Neural progenitor cell (in vitro differentiated cells): ENCODE results near the gene RNF34.

Experiments
- EZH2 ChIP-seq: fragments of 200-600 bp; sonication (generic); IDR thresholded peaks from 2 replicates; pipeline ENCODE4 v1.6.1; 2017; ENCODE audit warnings: antibody characterized with exemption, mild to moderate bottlenecking, moderate library complexity
- EZH2phosphoT487 ChIP-seq: fragments of 200-600 bp; sonication (generic); IDR thresholded peaks from 2 replicates; pipeline ENCODE4 v1.6.1; 2017; ENCODE audit warnings: antibody characterized with exemption
- TF ChIP-seq, protein P1 (sequence below): fragments of 200-600 bp; sonication (generic); IDR thresholded peaks from 2 replicates; pipeline ENCODE4 v1.5.1; 2017; ENCODE audit warnings: antibody characterized with exemption, mild to moderate bottlenecking

DNA sequence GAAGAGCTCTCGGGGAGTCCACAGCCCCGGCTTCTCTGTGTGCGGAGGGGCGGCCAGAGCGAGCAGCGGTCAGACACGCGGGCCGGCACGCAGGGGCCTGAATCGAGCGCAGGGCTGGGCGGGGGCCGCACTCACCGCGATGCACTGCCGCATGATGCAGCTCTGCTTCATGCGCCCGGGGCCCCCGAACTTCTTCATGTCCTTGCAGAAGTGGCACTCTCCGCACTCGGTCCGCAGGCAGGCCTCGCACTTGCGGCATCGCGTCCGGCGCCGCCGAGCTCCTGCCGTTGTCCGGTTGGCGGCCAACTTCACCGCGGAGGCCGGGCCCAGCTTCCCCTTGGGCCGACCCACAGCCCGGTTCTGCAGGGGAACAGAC, 53.1 kb downstream of the RNF34 start:
- TF ChIP-seq, protein P1, sequence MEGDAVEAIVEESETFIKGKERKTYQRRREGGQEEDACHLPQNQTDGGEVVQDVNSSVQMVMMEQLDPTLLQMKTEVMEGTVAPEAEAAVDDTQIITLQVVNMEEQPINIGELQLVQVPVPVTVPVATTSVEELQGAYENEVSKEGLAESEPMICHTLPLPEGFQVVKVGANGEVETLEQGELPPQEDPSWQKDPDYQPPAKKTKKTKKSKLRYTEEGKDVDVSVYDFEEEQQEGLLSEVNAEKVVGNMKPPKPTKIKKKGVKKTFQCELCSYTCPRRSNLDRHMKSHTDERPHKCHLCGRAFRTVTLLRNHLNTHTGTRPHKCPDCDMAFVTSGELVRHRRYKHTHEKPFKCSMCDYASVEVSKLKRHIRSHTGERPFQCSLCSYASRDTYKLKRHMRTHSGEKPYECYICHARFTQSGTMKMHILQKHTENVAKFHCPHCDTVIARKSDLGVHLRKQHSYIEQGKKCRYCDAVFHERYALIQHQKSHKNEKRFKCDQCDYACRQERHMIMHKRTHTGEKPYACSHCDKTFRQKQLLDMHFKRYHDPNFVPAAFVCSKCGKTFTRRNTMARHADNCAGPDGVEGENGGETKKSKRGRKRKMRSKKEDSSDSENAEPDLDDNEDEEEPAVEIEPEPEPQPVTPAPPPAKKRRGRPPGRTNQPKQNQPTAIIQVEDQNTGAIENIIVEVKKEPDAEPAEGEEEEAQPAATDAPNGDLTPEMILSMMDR = no peak
- TF ChIP-seq EZH2 (no peak), EZH2phosphoT487 (no peak)
